ENCODE results near the gene SPR.

Gene SPR

DNA sequence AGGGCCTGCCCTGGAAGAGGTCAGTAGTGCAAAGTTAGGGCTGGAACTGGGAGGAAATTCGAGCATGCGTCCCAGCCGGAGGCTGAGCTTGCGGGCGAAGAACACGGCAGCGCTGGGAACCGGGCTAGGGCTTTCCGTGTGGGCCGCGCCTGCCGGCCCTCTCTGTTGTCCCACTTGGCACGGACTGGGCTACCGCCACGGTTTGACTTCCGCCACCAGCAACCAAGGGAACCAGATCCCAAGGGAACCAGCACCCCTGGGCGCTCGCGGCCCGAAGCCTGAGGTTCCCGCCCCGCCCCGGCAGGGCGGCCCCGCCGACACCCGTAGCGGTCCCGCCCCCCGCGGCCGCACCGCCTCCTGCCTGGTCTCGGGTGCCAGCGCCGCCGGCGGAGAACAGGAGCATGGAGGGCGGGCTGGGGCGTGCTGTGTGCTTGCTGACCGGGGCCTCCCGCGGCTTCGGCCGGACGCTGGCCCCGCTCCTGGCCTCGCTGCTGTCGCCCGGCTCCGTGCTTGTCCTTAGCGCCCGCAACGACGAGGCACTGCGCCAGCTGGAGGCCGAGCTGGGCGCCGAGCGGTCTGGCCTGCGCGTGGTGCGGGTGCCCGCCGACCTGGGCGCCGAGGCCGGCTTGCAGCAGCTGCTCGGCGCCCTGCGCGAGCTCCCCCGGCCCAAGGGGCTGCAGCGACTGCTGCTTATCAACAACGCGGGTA, at the start of gene SPR:
Gene SPR, plus strand, starts transcription at position 377 of the 708 bp plus-strand sequence. Its CDS starts 25 bp downstream, at position 402.
- peak; percentile 86 for DNase-seq

GRCh38 chr2:72840066-72840465, 47.1 kb upstream of the SPR start:
- DNase-seq: no peak

- no peak for DNase-seq
These were observed 45.6 kb upstream of the SPR start for GRCh38 chr2:72841462-72842125.

DNA sequence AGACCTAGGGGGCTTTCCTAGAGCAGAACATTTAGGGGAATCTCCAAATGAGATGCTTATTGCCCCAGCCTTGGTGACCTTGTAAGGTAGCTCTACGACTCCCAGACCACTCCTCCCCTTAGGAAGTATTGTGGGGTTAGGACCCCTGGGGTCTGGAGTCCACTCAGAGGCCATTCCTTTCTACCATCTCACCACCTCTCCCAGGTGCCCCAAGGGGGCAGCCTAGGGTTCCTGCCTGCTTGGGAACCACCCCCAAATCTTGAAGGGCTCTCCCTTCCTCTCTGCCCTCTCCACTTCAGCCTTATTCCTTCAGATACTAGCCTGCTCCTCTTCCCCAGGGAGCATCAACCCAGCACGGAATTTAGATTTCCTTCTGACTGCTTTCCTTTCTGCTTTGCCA, 43.9 kb upstream of the SPR start:
- DNase-seq: no peak

GRCh38 chr2:72846171-72847095, 40.8 kb upstream of the SPR start:
- DNase-seq: no peak

GRCh38 chr2:72847534-72848315, 39.5 kb upstream of the SPR start:
- DNase-seq: no peak

DNA sequence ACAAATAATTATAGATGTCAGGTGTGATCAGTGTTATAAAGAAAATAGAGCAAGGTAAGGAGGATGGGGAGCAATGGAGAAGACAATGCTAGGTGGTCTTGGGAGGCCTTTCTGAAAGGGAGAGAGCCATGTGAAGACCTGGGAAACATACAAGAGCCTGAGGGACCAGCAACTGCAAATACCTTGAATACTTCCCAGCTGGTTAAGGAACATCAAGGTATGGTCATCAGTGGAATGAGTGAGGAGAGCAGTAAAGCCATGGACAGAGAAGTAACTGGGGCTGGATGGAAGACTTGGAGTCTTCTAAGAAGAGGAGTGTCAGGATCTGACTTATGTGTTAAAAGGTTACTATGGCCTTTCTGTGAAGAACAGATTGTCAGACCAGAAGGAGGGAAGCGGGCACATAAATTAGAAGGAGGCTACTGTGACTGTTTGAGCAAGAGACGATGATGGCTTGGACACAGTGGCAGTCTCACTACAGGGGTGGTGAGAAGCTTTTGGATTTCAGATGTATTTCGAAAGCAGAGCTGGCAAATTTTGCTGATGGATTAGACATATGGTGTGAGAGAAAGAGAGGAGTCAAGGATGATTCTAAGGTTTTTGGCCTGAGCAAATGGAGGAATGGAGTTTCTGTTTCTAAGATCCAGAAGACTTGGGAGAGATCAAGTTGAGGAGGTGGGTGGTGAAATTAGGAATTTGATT, 38.6 kb upstream of the SPR start:
- no peak for DNase-seq

DNA sequence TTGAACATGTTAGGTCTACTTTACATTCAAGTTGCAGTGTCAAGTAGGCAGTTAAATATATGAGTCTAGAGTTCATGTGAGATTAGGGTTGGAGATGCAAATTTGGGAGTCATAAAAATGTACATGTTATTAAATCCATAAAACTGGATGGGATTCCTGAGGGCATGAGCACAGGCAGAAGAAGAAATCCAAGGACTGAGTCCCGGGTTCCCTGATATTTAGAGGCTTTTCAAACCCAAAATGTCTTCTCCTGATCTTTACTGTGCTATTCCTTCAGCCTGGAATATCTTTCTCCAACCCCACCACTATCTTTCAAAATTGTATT, 38.1 kb upstream of the SPR start:
- no peak for DNase-seq

DNA sequence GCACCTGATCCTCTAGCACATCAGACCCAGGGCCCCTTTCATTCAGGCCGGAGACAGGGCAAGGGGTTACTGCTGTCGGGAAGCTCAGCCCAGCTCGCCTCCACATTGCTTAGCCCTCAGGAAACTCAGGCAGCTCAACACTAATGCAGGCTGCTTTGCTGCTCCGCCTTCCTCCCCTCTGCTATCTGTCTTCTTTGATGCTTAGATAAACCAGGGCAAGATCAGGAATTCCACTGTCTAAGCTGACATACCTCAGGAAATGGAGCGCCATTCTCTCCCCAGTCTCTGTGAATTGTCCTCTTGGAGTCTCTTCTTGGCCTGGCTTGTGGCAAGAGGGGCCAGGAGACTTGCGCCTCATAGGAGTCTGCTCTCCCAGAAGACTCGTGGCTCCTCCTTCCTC, 35.9 kb upstream of the SPR start:
- DNase-seq: no peak

GRCh38 chr2:72859831-72860262, 27.4 kb upstream of the SPR start:
- DNase-seq: peak; percentile 80

DNA sequence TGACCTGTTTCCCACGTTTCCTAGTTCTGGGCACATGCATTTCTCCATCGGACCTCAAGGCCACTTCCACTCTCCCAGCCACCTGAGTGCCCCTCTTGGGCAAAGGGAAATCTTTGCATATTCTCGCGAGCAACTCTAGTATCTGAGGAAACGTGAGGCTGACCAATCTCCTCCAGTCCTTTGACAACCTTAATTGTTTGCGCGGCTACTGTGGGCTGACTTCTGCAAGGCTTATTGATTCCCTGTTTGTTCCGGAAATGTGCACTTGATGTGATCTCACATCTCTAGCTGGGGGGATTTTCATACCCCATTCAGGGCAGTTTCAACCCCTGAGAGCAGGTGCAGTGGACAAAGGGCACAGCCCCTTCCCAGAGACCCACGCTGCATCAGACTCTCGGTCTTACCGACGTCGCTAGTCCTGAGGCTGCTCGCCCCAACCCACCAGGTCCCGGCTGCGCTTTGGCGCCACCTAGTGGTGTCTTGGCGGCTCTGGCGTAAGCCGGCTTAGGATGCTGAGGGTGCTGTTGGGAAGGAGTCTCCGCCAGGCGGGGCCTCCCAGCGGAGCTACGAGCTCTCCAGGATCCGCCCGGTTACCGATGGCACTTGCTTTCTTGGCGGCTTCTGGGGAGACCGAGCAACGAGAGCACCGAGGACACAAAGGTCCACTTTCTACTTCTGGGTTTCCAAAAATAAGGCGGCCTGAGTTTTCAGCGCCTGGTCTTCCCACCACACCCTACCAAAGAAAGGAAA, 24.8 kb upstream of the SPR start:
- peak; percentile 95 for DNase-seq

GRCh38 chr2:72863046-72863445, 24.2 kb upstream of the SPR start:
- no peak for DNase-seq

- no peak for DNase-seq
These were observed 22.7 kb upstream of the SPR start for GRCh38 chr2:72864500-72864899.

DNA sequence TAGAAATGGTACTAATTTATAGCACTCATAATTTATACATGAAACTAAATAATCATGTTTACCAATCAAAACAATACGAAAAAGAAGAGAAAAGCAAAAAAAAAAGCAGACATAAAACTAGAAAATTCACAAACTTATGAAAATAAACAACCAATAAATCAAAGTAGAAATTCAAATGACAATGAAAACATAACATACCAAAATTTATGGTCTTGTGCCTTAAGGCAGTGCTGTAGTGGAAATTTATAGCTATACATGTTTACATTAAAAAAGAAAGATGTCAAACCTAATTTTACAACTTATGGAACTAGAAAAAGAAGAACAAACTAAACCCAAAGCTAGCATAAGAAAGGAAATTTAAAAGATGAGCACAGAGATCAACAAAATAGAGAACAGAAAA, 16.1 kb upstream of the SPR start:
- no peak for DNase-seq

DNA sequence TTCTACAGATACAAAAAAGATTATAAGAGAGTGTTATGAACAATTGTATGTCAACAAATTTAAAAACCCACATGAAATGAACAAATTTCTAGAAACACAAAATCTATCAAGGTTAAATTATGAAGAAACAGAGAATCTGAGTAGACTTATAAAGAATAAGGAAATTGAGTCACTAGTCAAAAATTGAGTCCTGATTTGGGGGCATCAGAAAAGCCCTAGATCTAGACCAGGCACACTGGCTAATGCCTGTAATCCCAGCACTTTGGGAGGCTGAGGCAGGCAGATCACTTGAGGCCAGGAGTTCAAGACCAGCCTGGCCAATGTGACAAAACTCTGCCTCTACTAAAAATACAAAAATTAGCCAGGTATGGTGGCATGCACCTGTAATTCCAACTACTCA, 15.3 kb upstream of the SPR start:
- DNase-seq: no peak

GRCh38 chr2:72883356-72883962, 3.7 kb upstream of the SPR start:
- DNase-seq: no peak

DNA sequence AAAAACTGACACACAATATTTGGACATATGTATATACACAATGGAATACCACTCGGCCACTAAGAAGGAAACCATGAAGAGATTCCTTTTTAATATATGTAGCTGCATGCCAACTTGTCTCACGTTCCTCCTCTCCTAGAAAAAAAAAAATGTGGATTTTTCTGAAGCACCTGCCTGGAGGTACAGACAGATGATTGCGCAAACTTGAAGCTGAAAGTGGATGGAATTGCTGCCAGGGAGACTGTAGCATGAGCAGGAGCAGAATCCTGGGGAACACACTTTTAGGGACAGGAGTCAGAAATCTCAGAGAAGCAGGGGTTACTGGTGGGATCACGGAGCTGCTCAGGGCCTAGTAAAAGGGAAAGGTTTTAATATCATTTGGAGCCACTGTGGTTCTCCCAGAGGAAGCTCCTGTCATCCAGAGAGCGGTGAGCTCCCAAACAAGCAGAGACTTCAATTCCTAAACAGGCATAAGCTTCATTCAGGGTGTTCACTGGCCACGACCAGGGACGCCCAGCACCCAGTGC, 640 bp upstream of the SPR start:
- DNase-seq: no peak

DNA sequence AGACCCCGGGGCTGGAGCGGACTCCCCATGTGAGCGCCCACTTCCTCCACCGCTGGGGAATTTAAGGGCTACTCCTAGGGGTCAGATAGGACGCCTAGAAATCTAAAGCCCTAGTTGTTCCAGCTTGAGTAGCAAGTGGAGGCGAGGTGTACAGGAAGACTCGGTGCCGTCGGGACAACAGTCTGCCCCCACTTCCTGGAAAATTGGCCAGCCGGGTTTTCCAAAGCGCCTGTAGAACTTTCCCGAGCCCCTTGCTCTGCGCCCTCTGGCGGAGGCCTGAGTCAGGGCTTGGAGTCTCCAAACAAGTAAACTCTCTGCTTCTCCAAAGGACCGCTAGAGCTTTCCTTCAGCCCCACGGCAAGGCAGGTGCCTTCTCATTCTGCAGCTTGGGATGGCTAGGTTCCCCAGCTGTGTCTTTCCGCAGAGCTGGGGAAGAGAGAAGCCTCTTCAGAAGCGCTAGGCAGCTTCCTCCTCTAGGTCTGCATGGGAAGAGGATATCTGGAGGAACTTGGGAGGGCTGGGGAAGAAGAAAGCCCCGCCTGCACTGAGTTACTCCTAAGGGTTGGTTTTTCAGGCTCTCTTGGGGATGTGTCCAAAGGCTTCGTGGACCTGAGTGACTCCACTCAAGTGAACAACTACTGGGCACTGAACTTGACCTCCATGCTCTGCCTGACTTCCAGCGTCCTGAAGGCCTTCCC, 681 bp downstream of the SPR start:
- peak; percentile 84 for DNase-seq

DNA sequence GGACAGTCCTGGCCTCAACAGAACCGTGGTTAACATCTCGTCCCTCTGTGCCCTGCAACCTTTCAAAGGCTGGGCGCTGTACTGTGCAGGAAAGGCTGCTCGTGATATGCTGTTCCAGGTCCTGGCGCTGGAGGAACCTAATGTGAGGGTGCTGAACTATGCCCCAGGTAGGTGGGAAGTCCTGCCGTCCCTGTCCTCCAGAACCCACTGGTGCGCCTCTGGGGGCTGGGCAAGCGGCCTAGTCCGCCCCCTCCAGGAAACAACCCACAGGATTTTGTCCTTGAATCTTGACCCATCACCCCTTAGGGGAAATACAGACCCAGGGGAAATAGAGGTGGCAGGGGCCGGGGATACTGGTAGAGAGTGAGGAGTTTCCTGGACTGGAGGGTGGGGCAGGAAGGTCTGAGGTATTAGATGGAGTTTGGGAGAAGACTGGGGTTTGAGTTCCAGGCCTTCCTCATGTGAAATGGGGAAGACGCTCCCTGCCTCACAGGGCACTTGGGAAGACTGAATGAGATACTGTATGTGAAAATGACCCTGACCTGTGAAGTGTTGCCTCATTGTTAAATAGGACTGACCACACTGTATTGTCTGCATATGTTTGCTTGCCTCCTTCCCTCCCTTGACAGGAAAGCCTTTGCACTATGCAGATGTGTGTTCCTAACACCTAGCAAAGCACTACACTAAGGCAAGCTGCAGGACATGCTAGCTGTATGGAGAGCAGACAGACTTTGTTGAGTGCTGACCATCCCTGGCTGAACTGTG, 1.4 kb downstream of the SPR start:
- DNase-seq: no peak
